Right hindlimb (tissue), 1 donor: ENCODE measurements around the gene KLK5.
"Not testable (repeated sequence)": the region's sequence is repeated elsewhere in the genome, so short reads cannot be mapped to it uniquely, and the experiment has no call there.

Experiments
- DNase-seq: peaks from one replicate; pipeline ENCODE4 v3.0.0-alpha.2; 2018

KLK5 gene, protein sequence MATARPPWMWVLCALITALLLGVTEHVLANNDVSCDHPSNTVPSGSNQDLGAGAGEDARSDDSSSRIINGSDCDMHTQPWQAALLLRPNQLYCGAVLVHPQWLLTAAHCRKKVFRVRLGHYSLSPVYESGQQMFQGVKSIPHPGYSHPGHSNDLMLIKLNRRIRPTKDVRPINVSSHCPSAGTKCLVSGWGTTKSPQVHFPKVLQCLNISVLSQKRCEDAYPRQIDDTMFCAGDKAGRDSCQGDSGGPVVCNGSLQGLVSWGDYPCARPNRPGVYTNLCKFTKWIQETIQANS

DNA sequence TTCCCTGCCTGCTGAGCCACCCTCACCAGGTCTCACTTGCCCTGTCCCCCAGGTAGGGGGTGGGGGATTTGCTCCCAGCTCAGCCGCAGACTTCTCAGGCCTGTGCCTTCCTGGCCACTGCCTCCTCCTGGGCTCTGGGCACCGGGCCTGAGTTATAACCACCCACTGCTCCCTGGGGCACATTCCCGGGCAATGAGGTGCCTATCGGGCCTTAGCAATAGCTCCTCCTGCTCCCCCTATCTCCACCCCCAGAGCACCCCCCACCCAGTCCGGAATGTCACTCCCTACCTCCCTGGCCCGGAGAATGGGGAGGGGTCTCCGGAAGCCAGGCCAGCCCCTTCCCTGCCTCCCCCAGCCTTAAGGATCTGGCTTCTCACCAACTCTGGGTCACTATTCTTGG is at the start of gene KLK5:
TSS of gene KLK5 (minus strand) at position 129 of the 400 bp plus-strand sequence. CDS start 381 bp downstream, outside the sequence.
- DNase-seq = no peak

DNA sequence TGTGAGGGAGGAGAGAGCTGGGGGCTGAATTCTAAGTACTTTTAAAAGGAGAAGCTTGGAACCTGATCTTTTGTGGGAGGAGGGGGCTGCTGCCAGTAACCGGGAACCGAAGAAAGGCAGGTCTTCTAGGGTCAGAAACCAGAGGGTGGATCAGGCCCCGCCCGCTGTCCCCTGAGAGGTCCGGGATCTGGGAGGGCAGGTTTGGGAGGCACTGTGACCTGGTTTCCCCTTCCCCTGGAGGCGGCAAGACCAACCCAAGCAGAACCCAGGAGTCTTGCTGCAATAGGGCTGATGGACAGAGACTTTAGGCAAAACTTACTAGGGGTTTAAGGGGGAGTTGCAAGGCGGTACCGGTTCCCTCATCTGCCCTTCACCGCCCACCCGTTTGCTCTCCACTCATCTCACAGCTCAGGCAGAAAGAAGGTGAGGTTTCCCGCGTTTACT is 49.3 kb upstream of the KLK5 start:
- no peak for DNase-seq

DNA sequence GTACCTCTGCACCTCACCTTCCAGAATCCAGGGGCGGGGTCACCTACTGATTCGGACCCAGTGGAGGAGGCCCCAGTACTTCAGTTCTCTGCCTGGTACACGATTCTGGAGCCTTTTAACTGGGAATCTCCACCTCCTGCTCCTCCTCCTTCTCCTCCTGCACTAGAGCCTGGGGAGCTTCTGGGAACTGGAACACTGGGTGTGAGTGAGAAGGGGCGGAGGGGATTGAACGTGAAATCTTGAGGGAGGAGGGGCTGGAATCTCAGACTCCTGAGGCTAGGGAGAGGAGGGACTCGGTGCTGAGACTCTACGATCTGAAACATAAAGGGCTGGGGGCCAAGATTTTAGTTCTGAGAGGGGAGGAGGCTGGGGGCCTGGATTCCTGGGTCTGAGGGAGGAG is 48.7 kb upstream of the KLK5 start, which contains the start of gene KLK8:
TSS of gene KLK8 (minus strand) at position 90 of the 400 bp plus-strand sequence. CDS start 437 bp downstream, outside the sequence.
- DNase-seq = no peak

DNA sequence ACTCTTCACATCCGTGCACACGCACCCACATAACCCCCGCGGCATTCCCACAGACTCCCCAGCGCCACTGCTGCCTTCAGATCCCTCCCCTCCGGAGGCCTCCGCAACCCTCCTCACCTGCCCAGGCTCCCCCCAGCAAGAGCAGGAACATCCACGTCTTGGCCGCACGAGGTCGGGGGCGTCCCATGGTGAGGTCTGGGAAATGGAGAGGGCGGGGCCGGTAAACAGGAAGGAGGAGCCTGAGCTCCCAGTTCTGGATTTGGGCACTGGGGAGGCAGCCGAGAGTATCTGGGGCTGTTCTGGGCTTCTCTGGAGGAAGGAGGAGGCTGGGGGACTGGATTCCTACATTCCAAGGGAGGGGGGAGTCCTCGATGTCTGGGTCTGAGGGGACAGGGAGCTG is 48.1 kb upstream of the KLK5 start:
- no peak for DNase-seq

DNA sequence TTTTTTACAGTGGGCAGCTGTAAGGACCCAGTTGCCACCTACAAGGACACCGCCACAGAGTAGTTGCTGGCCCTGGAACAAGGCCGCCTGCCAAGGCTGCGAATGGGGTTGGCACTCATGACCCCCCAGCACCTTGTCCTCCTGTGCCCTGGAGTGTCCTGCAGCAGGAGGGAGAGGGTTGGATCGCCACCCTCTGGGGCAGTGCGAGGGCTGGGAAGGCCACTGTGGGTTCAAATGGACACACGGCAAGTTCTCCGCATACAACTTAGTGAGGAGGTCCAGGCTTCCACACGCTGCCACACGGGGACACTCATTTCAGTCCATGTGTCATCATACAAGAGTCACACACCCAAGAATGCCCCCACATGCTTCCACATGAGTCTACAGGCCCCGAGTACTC is 47.6 kb upstream of the KLK5 start:
- no peak for DNase-seq

DNA sequence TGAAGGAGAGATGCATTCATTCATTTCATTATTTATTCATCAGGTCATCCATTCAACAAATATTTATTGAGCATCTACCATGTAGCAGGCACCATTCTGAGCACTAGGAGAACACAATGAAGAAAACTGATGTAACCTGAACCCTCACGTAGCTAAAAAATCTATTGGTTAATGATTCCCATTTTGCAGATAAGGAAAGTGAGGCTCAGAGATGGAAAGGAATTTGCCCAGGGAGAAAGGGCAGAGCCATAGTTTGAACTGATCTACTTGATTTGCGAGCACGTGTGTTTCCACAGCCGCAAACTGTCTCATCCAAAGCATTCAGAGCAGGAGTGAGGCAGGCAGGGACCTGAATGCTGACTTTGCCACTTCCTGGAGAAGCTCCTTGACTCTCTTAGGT is 45.8 kb upstream of the KLK5 start:
- no peak for DNase-seq

DNA sequence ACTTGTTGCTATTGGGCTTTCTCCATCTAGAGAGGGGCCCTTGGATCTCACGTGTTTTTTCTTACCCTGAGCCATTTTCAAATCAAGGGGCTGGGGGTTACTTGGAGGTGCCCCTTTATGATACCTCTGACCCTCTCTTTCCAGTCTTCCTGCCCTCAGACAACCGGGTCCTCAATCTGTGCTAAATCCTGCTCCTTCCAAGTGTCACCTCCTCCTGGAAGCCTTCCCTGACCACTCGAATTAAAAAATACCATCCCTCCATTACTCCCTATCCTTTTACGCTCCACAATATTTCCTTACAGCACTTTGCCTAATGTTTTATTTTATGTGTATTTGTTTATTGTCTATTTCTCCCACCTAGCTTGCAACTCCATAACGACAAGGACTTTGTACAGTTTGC is 45.2 kb upstream of the KLK5 start:
- DNase-seq = no peak

DNA sequence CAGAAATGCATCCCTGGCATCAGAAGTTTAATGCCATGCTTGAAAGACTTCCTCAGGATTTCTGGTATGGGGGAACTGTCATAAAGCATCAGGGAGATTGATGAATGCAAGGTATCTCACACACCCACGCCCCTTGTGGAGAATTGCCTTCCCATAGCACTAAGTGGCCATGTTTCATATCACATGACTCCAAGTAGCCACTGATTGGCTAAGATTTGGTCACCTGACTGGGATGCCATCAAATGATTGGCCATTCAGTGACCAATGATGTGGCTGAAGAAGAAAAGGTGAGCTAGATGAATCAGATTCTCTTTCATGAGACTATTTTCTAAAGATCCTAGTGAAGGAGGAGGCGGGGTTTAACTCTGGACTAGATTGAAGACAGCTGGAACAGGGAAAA is 41.3 kb upstream of the KLK5 start:
- no peak for DNase-seq

DNA sequence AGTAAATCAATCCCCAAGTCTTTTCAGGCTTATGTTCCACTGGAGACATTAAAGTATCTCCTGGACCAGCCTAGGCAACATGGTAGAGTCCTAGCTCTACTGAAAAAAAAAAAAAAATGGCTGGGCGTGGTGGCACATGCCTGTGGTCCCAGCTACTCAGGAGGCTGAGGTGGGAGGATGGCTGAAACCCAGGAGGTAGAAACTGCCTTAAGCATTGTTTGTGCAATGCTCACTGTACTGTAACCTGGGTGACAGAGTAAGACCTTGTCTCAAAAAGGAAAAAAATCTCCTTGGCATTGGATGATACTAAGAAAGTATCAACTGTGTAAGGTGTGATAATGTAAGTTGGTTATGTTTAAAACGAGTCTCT is 39.8 kb upstream of the KLK5 start:
- no peak for DNase-seq

DNA sequence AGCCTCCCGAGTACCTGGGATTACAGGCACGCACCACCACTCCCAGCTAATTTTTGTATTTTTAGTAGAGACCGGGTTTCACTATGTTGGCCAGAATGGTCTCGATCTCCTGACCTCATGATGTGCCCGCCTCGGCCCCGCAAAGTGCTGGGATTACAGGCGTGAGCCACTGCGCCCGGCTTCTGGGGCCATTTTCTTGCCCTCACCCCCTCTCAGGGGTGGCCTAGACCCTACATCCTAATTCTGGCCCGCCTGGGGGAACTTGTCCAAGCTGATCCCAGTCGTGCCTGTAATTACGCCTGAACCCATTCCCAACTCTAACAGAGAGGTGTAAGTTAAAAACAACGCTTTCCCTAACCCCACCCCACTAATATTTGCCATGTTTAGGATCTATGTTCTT is 31.6 kb upstream of the KLK5 start:
- DNase-seq = not testable (repeated sequence)

DNA sequence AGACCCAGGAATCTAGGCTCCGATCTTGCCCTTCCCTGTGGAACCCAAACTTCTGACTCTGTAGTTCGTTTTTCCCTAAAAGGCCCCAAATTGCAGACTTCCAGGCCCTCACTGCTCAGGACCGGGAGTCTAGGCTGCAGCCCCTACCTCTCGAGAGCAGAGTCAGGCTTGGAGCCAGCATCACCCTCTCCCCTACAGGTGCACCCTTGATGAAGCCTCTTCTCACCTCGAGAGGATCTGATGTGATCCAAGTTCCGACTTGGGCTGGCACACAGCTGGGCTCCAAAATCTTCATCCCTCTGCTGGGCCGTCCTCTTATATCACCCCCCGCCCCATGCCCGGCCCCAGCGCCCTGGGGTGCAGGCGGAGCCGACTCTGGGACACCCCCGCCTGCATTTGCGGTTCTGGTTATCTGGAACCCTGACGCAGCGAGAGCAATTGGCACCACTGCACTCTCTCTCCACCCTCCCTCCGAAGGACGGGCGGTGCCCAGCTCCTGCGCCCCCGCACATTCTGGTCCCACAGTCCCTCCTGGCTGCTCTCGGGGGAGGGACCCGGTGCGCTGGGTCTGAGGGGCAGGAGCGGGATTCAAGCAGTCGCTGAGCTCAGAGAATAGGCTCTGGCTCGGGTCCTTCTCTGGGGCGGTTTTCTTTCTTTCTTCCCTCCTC is 30.9 kb upstream of the KLK5 start, which contains the start of gene KLK7:
TSS of gene KLK7 (minus strand) at position 293 of the 668 bp plus-strand sequence. CDS start 1,518 bp downstream, outside the sequence.
- no peak for DNase-seq

DNA sequence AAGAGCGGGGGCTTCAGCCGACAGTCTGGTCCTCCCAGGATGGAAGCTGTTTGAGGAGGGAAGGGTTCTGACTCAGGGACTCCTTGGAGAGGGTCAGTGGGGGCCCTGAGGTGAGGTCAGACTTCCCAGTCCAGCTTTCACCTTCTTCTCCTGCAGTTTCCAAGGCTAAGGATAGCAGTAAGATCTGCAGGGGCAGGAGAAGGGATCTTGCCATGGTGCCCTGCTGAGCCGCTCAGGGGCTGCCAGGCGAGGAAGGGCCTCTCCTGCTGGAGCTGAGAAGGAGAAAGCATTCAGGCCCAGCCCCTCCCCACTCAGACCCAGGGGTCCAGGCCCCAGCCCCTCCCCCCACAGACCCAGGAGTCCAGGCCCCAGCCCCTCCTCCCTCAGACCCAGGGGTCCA is 29.3 kb upstream of the KLK5 start:
- no peak for DNase-seq

DNA sequence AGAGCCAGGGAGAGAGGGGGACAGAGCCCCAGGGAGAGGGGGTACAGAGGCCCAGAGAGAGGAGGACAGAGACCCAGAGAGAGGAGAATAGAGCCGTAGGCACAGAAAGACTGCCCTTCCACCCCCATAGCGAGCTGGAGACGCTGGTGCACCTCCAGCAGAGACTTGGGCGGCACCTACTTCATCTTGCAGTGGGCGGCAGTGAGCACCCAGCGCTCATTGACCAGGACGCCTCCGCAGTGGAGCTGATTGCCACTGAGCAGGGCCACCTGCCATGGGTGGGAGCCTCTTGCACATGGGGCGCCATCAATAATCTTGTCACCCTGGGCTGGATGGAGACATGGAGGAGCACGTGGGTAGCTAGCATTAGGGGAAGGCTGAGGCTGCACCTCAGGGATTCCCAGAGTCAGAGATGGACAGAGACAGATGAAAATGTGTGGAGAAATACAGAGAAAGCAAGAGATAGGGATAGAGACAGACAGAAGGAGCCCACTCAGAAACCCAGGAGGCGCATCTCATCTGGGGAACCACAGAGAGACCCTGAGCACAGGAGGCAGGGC is 28.8 kb upstream of the KLK5 start:
- DNase-seq = no peak

DNA sequence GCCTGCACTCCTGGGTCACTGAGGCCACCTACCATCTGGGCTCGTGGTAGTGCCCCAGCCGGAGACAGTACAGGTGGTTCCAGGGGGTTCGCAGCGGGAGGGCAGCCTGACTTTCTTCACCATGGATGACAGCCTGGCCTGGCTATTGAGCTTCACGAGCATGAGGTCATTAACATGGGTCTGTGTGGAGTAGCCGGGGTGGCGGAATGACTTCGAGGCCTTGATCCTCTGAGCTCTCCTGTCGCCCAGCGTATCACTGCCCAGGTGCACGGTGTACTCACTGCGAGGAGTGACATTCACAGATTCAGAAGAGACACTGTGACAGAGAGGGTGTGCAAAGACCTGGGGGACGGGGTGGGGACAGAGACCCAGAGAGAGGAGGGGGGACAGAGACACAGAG is 27.4 kb upstream of the KLK5 start:
- DNase-seq = no peak

DNA sequence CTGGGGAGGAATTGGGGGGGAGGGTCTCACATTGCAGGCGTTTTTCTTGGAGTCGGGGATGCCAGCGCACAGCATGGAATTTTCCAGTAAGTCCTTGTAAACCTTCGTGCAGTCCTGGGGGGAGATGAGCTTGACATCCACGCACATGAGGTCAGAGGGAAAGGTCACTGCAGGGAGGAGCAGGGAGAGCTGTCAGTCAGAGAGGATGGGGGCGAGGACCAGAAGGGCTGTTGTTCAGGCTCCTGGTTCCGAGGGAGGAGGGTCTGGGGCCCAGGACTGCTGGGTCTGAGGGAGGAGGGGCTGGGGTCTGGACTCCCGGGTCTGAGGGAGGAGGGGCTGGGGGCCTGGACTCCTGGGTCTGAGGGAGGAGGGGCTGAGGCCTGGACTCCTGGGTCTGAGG is 26.9 kb upstream of the KLK5 start:
- DNase-seq = no peak

DNA sequence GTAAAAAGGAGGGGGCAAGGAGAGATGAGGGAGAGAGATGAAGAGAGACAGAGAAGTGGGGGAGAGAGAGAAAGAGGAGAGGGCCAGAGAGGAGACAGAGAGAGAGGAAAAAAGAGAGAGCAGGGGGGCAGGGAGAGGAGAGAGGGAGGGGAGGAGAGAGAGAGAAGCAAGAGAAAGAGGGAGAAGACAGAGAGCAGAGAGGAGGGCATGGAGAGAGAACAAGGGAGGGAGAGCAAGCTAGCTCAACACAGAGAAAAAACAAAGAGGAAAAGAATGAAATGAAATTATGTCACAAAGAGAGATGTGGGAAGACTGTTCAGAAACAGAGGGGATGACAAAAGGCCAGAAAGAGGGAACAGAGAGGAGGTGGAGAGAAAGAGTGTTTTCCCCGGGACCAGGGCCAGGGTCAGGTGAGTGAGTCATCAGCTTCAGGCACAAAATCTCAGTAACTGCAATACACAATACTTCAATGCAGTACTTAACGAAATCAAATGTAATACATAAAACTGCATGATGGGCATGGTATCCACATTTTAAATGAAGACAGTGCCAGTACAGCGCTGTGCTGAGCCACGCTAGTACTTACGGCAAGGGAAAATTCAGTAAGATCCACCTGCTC is 26.0 kb upstream of the KLK5 start:
- DNase-seq = no peak

DNA sequence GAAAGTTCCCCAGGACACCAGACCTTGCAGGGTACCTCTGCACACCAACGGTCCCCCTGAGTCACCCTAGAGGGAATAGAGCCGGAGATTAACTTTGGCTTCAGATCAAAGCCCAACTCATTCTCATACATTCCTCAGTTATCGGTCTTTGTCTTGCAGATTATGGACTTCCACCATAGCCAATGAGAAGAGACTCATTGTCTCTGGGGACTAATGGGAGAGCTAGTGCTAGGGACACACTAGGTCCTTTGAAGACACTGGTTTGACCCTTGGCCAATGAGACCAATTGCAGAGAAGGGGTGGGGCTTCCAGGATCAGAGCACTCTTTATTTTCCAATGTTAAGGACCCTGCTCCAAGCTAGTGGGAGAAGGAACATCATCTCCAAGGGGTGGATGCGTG is 24.8 kb upstream of the KLK5 start:
- DNase-seq = no peak

DNA sequence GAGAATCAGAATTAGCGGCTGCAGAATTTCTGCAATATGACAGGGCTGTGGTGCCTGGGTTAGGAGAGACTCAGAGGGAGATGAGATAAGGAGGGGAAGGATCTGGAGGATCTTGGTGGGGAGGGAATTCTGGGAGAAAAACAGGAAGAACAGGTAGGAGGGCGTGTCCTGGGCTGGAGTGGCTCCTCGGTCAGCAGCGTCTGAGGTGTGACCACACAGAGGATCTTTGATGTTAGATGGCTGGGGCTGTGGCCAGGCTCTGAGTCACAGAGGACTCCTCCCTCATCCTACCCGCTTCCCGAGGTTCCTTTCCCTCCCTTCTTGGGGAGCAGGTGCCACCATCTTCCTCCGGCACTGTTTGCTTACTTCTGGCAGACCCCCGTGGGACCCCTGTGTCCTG is 22.9 kb upstream of the KLK5 start:
- DNase-seq = no peak

DNA sequence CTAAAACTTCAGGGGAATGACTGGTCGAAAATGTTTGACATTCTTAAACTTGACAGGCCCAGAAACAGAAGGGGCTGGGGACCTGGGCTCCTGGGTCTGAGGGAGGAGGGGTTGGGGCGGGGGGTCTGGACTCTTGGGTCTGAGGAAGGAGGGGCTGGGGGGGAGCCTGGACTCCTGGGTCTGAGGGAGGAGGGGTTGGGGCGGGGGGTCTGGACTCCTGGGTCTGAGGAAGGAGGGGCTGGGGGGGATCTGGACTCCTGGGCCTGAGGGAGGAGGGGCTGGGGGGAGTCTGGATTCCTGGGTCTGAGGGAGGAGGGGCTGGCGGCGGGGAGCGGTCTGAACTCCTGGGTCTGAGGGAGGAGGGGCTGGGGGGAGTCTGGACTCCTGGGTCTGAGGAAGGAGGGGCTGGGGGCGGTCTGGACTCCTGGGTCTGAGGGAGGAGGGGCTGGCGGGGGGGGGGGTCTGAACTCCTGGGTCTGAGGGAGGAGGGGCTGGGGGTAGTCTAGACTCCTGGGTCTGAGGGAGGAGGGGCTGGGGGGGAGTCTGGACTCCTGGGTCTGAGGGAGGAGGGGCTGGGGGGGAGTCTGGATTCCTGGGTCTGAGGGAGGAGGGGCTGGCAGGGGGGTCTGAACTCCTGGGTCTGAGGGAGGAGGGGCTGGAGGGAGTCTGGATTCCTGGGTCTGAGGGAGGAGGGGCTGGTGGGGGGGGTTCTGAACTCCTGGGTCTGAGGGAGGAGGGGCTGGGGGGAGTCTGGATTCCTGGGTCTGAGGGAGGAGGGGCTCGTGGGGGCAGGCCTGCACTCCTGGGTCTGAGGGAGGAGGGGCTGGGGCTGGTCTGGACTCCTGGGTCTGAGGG is 22.1 kb upstream of the KLK5 start:
- no peak for DNase-seq

DNA sequence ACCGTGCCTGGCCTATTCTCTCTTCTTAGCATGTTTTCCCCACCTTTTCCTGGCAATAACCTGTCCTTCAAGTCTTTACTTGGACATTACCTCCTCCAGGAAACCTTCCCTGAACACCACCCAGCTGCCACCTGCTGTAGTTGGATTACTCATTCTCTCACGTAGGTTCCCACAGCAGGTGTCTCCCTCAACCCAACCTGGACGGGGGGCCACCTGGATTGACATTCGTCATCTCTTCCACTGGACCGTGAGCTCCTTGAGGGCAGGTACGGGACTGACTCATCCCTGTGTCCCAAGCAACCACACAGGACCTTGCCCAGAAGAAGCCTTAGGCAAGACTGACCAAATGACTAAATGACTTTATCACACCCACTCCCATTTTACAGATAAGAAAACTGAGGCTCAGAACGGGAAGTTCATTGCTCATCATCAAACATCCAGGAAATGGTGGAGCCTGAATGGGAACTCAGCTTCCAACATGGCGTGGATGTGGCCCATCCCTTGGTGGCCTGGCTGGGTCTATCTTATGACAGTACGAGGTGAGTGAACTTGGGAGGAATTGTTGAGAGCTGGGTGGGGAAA is 20.0 kb upstream of the KLK5 start:
- DNase-seq = no peak

DNA sequence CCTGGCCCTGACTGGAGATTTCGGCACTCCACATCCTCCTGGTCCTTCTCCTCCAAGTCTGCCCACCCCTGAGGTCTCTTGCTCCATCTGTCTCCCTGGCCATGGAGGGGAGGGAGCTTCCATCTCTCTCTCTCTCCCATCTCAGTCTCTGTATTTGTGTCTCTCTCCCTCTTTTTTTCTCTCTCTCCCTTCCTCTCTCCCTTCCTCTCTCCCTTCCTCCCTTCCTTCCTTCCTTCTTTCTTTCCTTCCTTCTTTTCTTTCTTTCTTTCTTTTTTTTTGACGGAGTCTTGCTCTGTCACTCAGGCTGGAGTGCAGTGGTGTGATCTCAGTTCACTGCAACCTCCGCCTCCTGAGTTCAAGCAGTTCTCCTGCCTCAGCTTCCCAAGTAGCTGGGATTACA is 17.0 kb upstream of the KLK5 start:
- DNase-seq = not testable (repeated sequence)

DNA sequence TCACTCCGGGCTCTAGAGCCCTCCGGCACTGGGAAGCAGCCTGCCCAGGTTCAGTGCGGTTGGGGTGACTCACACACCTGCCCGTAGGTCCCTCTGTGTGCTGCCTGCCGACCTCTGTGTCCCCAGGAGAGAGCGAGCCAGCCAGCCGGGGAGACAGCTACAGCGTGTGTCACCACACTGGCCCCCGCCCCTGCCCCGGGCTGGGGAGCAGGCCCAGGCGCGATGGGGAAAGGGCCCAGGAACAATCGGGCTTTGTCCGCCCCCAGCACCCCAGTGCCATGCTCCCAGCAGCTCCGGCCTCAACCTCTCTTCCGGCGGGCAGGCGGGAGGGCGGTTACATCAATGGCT is 16.5 kb upstream of the KLK5 start, which contains the start of gene KLK6:
TSS of gene KLK6 (minus strand) at position 179 of the 348 bp plus-strand sequence. CDS start 1,487 bp downstream, outside the sequence.
- DNase-seq = no peak
